ENCODE results near the gene RBMS3. TPM values are rescaled to one million over a fixed set of nuclear protein-coding genes. Genes with fewer than 3 reads are reported as not detected.

RBMS3 gene
- total and polyA plus RNA-seq, 2 of the 8 experiments (the other 6 are each of a cell fraction or from before 2014, with no cell fraction given), result 3.7 to 6.9 TPM

DNA sequence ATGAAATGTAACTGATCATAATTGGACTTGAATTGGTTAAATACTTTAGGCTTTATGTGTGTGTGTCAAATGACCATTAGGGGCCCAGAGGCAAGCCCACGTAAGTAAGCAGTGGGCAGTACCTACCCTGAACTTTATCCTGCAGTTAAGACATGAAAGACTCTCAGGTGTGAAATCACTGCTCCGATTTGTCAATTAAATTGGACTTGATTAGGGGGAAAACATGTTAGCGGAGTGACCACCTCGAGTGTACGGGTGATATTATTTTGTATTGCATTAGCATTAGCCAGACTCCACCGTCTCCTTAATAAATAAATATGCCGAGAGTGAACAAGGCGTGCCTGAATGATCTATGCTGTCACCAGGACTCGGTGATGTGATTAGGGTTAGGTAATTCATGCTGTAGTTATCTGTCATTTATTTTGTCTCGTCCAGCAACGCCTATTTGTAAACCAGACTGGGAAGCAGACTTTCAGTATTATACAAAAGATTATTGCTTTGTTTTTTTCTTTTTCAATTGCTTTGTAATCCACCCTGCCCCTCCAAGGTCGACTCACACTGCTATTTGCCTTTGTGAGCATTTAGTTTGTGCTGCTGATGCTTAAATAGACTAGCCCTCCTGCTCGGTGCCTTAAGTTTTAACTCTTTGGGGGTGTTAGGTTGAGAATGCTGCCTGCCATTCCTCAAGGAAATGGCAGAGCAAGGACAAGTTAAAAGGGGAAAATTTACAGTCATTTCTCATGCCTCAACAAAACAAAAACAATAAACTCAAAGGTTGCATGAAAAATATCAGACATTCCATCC, 1.8 kb downstream of the RBMS3 start:
- Histone ChIP-seq H2BK20ac (ENCODE audit: low read length) (no peak overlapping the region; the same call in 1 of the 2 replicates), H3K27me3 (replicated peaks in 1 of 4; ENCODE audit: control insufficient read depth in 3 of 4, extremely low read depth in 1 of 4, insufficient read depth in 3 of 4, low read length in 3 of 4) (no peaks in the 10 kb centered on the region), H4K8ac (ENCODE audit: extremely low read depth, insufficient read depth, low read length) (no peak overlapping the region), H3K4me2 (ENCODE audit: insufficient read depth in 1 of 2, low read depth in 2 of 2, low read length in 2 of 2) (peak overlapping the region; percentile 81 to 83), H3K9me3 (ENCODE audit: insufficient read depth in 2 of 2, low read depth in 1 of 2, low read length in 1 of 2) (no peaks in the 10 kb centered on the region), H3K18ac (ENCODE audit: extremely low read depth, low read length) (no peak overlapping the region; the same call in 1 of the 2 replicates), H3K9ac (replicated peaks in 1 of 4; ENCODE audit: extremely low read depth in 1 of 4, low read depth in 3 of 4, low read length in 3 of 4) (no peak overlapping the region), H3K27ac (ENCODE audit: low read depth, low read length) (no peak overlapping the region), H4K20me1 (replicated peaks in 1 of 2; ENCODE audit: control insufficient read depth in 1 of 2, insufficient read depth in 2 of 2, low read length in 2 of 2) (no peaks in the 10 kb centered on the region), H2BK12ac (ENCODE audit: low read depth, low read length) (no peak overlapping the region), H3K79me2 (ENCODE audit: control insufficient read depth in 1 of 2, insufficient read depth in 2 of 2, low read length in 2 of 2) (no peaks in the 10 kb centered on the region), H3K4me3 (ENCODE audit: extremely low read depth in 1 of 4, insufficient read depth in 2 of 4, low read depth in 3 of 4, low read length in 4 of 4) (peak overlapping the region; percentile 3 to 65 (median 16); a peak in 5 of 8 replicates), H2BK15ac (ENCODE audit: low read length) (no peak overlapping the region), H3K36me3 (ENCODE audit: control insufficient read depth in 2 of 4, insufficient read depth in 4 of 4, low read length in 3 of 4) (no peaks in the 10 kb centered on the region), H2AK5ac (ENCODE audit: low read depth, low read length) (no peak overlapping the region), H3K56ac (replicated peaks; ENCODE audit: insufficient read length, low read depth, low read length) (no peak overlapping the region), H2BK120ac (replicated peaks; ENCODE audit: low read depth, low read length) (peak overlapping the region; percentile 9), H3K14ac (ENCODE audit: insufficient read length) (no peak overlapping the region), H2BK5ac (ENCODE audit: low read depth, low read length) (no peak overlapping the region), H3K4me1 (replicated peaks in 1 of 4; ENCODE audit: control insufficient read depth in 3 of 4, insufficient read depth in 4 of 4, low read length in 3 of 4) (peaks cover 0 to 20% (median 7%) of the 10 kb centered on the region in 4 experiments; a peak in 4 of 7 replicates), H3K79me1 (ENCODE audit: low read depth, low read length) (no peaks in the 10 kb centered on the region), H4K5ac (ENCODE audit: insufficient read length, low read depth, low read length) (no peak overlapping the region), H3K23ac (ENCODE audit: insufficient read length) (no peak overlapping the region), H4K91ac (replicated peaks; ENCODE audit: insufficient read length, low read length) (no peak overlapping the region), H2AFZ (ENCODE audit: low read length) (no peak overlapping the region), H3K23me2 (ENCODE audit: low read depth, low read length) (peaks cover 2% of the 10 kb centered on the region), H3K4ac (replicated peaks; ENCODE audit: insufficient read length, low read depth, low read length) (no peak overlapping the region)
- POLR2A ChIA-PET (ENCODE audit: partially characterized antibody), result no interaction called here
- FAIRE-seq (no peak), DNase-seq (ENCODE audit: low read depth in 1 of 2, low spot score in 2 of 2) (no peak)
- TF ChIP-seq, protein P1, sequence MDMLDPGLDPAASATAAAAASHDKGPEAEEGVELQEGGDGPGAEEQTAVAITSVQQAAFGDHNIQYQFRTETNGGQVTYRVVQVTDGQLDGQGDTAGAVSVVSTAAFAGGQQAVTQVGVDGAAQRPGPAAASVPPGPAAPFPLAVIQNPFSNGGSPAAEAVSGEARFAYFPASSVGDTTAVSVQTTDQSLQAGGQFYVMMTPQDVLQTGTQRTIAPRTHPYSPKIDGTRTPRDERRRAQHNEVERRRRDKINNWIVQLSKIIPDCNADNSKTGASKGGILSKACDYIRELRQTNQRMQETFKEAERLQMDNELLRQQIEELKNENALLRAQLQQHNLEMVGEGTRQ (IDR thresholded peaks at IDR 0.05; ENCODE audit: low read length), result no peak
- TF ChIP-seq BCL11A (IDR thresholded peaks at IDR 0.05; ENCODE audit: low read depth in 2 of 2, low read length in 2 of 2) (no peak), JUND (IDR thresholded peaks at IDR 0.05; ENCODE audit: low read length) (no peak), RNF2 (IDR thresholded peaks at IDR 0.05; ENCODE audit: borderline replicate concordance, low read depth, low read length, missing control alignments, poor library complexity, severe bottlenecking) (no peak), CHD2 (IDR thresholded peaks at IDR 0.05; ENCODE audit: low read length) (no peak), SP4 (IDR thresholded peaks at IDR 0.05; ENCODE audit: low read length) (no peak), NANOG (IDR thresholded peaks at IDR 0.05; ENCODE audit: insufficient read depth, low read depth, low read length, poor library complexity, severe bottlenecking) (no peak), RXRA (IDR thresholded peaks at IDR 0.05; ENCODE audit: insufficient read depth, low read depth, low read length) (no peak)
- WGBS, 2 experiments (ENCODE audit: extremely low coverage in 1 of 2, insufficient coverage in 1 of 2, insufficient read length in 1 of 2, insufficient replicate concordance in 2 of 2, low coverage in 1 of 2, low lambda C conversion rate in 2 of 2, missing lambda C conversion rate in 1 of 2), result 68% methylated on average over 13 of the region's 13 CpGs; no CpG with 5 or more reads in 1 of the 2 experiments
- CTCF ChIA-PET (ENCODE audit: partially characterized antibody), result no interaction called here
